ENCODE measurements around the gene IRF2BP2.
"Not testable (repeated sequence)": the region's sequence is repeated elsewhere in the genome, so short reads cannot be mapped to it uniquely, and the experiment has no call there.

Gene IRF2BP2

DNA sequence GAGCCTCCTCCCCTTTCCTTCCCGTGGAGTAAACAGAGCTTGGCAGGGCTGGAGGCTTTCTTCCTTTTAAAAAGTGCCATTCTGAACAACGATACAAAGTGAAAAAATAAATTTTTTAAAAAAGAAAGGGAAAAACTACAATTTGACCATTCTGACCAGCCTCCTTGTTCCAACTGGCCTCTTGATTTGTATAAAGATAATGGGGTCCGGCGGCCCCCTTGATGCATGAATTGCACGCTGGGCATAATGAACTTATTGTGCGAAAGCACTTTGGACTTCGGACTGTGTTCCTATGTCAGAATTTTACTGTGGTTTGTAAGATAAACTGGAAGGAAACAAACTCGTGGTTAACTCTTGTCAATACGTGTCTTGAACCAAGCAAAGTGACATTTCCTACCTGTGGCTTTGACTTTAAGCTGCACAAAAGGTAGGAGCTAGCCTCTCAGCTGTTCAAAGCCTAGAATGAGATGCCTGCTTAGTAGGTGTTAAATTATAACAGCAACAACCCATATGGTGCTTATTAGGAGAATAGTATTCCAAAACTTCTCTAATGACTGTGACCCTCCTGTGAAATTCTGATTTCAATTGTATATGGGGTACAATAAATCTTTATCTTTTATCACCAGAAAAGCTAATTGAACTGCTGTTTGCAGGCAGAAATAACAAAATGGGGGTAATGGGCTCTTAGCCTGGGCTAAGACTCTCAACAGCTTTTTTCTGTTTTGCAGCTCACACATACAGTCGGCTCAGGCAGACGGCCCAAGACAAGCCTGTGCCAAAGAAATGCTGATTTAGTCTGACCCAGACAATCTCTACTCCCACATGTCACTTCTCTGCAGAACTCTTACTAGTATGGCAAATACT is 9.3 kb downstream of the IRF2BP2 start:
- no peak for DNase-seq

GRCh38 chr1:234599617-234600417 is 10.2 kb downstream of the IRF2BP2 start:
- DNase-seq = peak in 1 of 2 experiments; percentile 64

- no peak for DNase-seq
These were observed 10.9 kb downstream of the IRF2BP2 start for GRCh38 chr1:234598974-234599616.

DNA sequence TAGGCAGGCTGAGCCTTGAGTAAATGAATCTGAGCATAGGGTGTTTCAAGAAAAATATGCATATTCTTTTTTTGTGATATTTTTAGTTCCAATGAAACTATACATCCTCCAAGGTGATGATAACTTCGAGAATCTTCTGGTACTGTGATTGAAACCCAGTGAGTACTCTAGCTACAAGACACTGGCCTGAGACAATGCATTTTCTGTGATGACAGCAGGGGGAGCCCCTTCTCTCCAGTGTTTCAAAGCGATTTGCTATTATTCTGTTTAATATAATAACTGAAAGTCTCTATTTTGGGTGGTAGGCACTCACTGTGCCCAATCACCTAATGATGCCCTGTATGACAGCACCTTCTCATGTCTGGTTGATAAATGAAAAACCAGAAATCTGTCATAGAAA is 12.1 kb downstream of the IRF2BP2 start:
- DNase-seq = peak in 1 of 2 experiments; percentile 49

- no peak for DNase-seq
These were observed 14.1 kb downstream of the IRF2BP2 start for GRCh38 chr1:234595899-234596298.

GRCh38 chr1:234594575-234594974 is 15.4 kb downstream of the IRF2BP2 start:
- not testable (repeated sequence) for DNase-seq

GRCh38 chr1:234593771-234594504 is 16.0 kb downstream of the IRF2BP2 start:
- DNase-seq = no peak

DNA sequence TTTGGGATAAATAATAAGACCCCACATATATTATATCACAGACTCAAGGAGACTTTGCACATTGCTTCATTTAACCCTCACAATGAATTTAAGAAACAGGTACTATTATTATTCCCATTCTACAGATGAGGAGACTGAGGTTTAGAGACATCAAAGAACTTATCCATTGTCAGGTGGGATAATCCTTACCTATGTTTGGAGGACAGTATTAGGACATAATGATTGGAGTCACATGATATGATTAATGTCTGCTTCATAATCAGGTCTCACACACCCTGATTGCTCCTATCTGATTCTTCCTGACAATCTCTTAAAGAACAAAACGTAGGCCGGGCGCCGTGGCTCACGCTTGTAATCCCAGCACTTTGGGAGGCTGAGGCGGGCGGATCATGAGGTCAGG is 16.9 kb downstream of the IRF2BP2 start:
- DNase-seq = no peak

DNA sequence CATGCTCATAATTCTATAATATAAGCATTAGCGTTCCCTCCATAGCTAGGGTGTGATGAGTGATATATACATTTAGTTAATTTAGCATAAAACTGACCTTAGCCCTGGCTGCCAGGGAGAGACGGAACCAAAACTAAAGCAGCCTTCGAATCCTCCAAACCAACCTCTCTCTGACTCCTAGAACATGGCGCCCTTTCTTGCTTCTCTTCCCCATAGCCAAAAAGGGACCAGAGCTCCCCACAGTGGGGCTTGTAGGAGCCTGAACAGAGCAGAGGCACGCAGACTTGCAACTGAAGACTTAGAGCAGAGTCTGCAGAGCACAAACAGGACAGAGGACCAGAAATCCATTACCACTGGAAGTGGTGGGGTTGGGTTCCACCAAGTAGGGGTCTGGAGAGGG is 17.7 kb downstream of the IRF2BP2 start:
- no peak for DNase-seq

DNA sequence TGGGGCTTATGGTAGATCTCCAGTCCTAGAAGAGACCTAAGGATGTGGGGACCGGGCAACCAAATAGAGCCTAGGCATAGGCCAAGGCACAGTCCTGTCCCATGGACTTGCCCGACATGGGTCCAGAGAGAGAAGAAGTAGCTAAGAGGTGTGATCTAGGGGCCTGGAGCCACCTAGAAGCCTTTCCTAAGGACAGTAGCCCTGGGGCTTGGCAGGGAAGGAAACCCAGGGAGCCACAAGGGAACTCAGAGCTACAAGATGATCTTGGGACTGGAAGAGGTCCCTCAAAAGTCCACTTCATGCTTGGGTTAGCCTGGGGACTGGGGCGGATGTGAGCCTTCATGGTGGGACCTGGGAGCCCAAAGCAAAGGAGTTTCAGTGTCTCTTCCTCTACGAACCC is 18.8 kb downstream of the IRF2BP2 start:
- no peak for DNase-seq

- DNase-seq = no peak
These were observed 19.9 kb downstream of the IRF2BP2 start for GRCh38 chr1:234589854-234590620.

- no peak for DNase-seq
These were observed 20.7 kb downstream of the IRF2BP2 start for GRCh38 chr1:234589064-234589800.

GRCh38 chr1:234588386-234588785 is 21.6 kb downstream of the IRF2BP2 start:
- no peak for DNase-seq

DNA sequence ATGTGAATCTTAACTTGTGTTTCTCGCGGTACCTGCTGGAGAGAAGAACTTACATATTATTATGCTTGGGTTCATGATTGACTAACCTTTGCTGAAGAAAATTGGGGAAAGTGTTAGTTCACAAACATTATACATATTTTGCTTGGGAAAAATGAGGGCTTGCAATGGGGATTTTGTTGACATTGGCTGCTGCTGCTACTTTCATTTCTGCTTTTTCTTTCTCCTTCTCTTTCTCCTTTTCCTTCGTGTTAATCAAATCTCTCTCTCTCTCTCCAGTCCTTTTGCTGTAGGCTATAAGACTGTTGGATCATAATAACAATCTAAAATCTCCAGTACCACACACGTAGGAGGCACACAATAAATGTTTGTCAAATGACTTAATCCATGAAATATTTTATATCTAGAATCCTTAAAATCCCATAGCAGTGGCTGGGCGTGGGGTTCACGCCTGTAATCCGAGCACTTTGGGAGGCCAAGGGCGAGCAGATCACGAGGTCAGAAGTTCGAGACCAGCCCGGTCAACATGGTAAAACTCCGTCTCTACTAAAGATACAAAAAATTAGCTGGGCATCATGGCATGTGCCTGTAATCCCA is 23.0 kb downstream of the IRF2BP2 start:
- DNase-seq = no peak

- no peak for DNase-seq
These were observed 23.7 kb downstream of the IRF2BP2 start for GRCh38 chr1:234586304-234586703.

GRCh38 chr1:234585330-234586055 is 24.5 kb downstream of the IRF2BP2 start:
- DNase-seq = no peak

DNA sequence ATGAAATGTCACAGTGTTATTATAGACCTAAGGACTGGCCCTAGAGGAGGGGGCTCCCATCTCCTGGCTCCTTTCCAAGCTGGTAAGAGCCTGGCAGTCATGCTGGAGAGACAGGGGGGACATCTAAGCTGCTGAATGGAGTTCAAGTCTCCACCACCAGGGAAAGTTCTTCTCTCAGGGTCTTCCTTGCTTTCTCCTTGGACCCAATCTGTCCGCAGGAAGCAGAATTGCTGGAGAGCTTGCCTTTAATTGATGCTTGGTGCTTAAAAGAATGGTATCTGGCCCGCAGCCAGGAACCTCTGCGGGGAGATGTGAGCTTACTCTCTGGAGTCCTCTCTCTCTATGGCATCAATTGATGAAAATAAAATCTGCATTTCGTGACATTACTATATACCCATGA is 25.1 kb downstream of the IRF2BP2 start:
- no peak for DNase-seq

GRCh38 chr1:234584420-234584805 is 25.6 kb downstream of the IRF2BP2 start:
- no peak for DNase-seq

DNA sequence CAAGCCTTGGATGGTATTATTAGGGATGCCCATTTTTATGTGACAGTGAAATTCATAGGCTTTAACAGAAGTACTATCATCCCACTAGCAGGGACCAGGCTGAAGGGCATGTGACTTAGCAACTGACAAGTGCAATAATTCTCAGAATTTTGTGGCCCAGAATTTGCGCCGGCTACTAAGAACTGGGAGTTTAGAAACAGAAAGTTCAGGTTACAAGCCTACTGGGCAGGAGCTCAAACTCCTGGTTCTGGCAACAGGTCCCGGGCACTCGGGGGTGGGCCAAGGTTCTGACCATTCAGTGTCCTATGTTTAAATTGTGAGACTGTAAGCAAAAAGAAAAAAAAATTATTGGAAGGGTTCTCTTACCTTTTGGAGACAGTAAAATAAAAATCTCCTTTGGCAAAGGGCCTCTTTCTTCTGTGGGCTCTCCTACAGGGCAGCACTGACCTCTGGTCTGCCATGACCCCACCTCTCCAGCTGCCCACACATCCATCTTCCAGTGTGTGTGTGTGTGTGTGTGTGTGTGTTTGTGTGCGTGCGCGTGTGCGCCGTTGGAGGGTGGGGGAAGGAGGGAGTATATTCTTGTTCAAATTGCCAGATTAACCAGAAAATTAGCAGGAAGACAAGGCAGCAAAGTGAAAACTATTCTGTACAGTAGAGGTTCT is 26.1 kb downstream of the IRF2BP2 start:
- no peak for DNase-seq

Measured in SW 1271 (cell line).